Suprapubic skin (tissue), 4 donors: ENCODE results near the gene MCTP1. TPM values are rescaled to one million over a fixed set of nuclear protein-coding genes. Genes with fewer than 3 reads are reported as not detected.

ENCODE experiments used
- DNase-seq, 2 donors: peaks; one replicate each; pipeline ENCODE4 v3.0.0-alpha.2; 2019; ENCODE audit warnings: low spot score in 2 of 2
- H3K27ac ChIP-seq: fragments of 200-600 bp; sonication (generic); one replicate; pipeline ENCODE4 v1.5.1; 2019
- H3K27me3 ChIP-seq: fragments of 200-600 bp; sonication (generic); one replicate; pipeline ENCODE4 v1.5.1; 2019
- H3K36me3 ChIP-seq: fragments of 200-600 bp; sonication (generic); one replicate; pipeline ENCODE4 v1.5.1; 2019
- H3K4me1 ChIP-seq: fragments of 200-600 bp; sonication (generic); one replicate; pipeline ENCODE4 v1.5.1; 2019
- H3K4me3 ChIP-seq: fragments of 200-600 bp; sonication (generic); one replicate; pipeline ENCODE4 v1.5.1; 2019; ENCODE audit warnings: mild to moderate bottlenecking
- H3K9me3 ChIP-seq: fragments of 200-600 bp; sonication (generic); one replicate; pipeline ENCODE4 v1.5.1; 2019
- CTCF ChIP-seq, 2 donors: fragments of 200-600 bp in 1 of 2; fragments of 450-650 bp in 1 of 2; sonication (generic) in 1 of 2; IDR thresholded peaks; one replicate each; pipeline ENCODE4 v1.5.1; 2016 to 2019; ENCODE audit warnings: antibody characterized with exemption in 2 of 2, mild to moderate bottlenecking in 1 of 2, moderate library complexity in 1 of 2
- EP300 ChIP-seq: sonication (generic); formaldehyde crosslinking; IDR thresholded peaks from one replicate; pipeline ENCODE4 v1.6.1; 2017; ENCODE audit warnings: antibody characterized with exemption
- POLR2A ChIP-seq, 2 donors: fragments of 450-650 bp; IDR thresholded peaks; one replicate each; pipeline ENCODE4 v1.6.1; 2017; ENCODE audit warnings: antibody characterized with exemption in 2 of 2, mild to moderate bottlenecking in 2 of 2, moderate library complexity in 2 of 2
- POLR2AphosphoS5 ChIP-seq, 3 donors: sonication (generic); formaldehyde crosslinking; IDR thresholded peaks; one replicate each; pipeline ENCODE4 v1.6.1; 2017; ENCODE audit warnings: antibody characterized with exemption in 3 of 3
- WGBS: methylation state at CpG from one replicate; pipeline ENCODE4 v1.1.5; 2018; 5-methylcytosine and 5-hydroxymethylcytosine counted together
- total RNA-seq, 4 donors: library from RNA; depleted of rRNA; stranded (reverse); fragments of >200 nt; gene quantifications; one replicate each; pipeline ENCODE4 v1.1.0, GENCODE V29; 2016

The MCTP1 gene
- total RNA-seq, 4 donors from 2014 or later, result 5.0 to 19.1 (median 10.6) TPM

- DNase-seq, result no peak
- no peaks in the 10 kb centered on the region for H3K4me1 ChIP-seq
- no peaks in the 10 kb centered on the region for H3K9me3 ChIP-seq
- no peaks in the 10 kb centered on the region for H3K36me3 ChIP-seq
- peaks cover 2% of the 10 kb centered on the region for H3K27me3 ChIP-seq
- no peak overlapping the region for H3K4me3 ChIP-seq
- no peak for TF ChIP-seq EP300
- TF ChIP-seq POLR2AphosphoS5 (IDR thresholded peaks at IDR 0.05), result no peak
- no peak for TF ChIP-seq POLR2A (IDR thresholded peaks at IDR 0.05)
- TF ChIP-seq CTCF (IDR thresholded peaks at IDR 0.05), result no peak
- H3K27ac ChIP-seq, result no peak overlapping the region
These were observed 32.1 kb downstream of the MCTP1 start for GRCh38 chr5:95252801-95253200.

- Histone ChIP-seq H3K27ac (no peak overlapping the region), H3K4me1 (no peaks in the 10 kb centered on the region), H3K36me3 (no peaks in the 10 kb centered on the region), H3K9me3 (no peaks in the 10 kb centered on the region), H3K4me3 (no peak overlapping the region), H3K27me3 (peaks cover 2% of the 10 kb centered on the region)
- no peak for TF ChIP-seq POLR2A (IDR thresholded peaks at IDR 0.05)
- DNase-seq, result no peak
- 65% methylated on average over 3 of the region's 3 CpGs for WGBS
These were observed 33.7 kb downstream of the MCTP1 start for GRCh38 chr5:95251185-95251584.

GRCh38 chr5:95244479-95244878 lies 40.4 kb downstream of the MCTP1 start:
- H3K27me3 ChIP-seq, result no peaks in the 10 kb centered on the region
- H3K4me3 ChIP-seq, result no peak overlapping the region
- no peaks in the 10 kb centered on the region for H3K36me3 ChIP-seq
- TF ChIP-seq POLR2AphosphoS5 (IDR thresholded peaks at IDR 0.05) (no peak), POLR2A (IDR thresholded peaks at IDR 0.05) (no peak), EP300 (no peak), CTCF (IDR thresholded peaks at IDR 0.05) (no peak)
- no peak for DNase-seq
- H3K27ac ChIP-seq, result no peak overlapping the region
- H3K4me1 ChIP-seq, result no peaks in the 10 kb centered on the region
- H3K9me3 ChIP-seq, result no peaks in the 10 kb centered on the region
- 63% methylated on average over 5 of the region's 8 CpGs for WGBS

GRCh38 chr5:95241635-95242034 lies 43.3 kb downstream of the MCTP1 start:
- WGBS, result 62% methylated on average over 3 of the region's 3 CpGs
- no peaks in the 10 kb centered on the region for H3K27me3 ChIP-seq
- H3K36me3 ChIP-seq, result no peaks in the 10 kb centered on the region
- no peaks in the 10 kb centered on the region for H3K4me1 ChIP-seq
- H3K9me3 ChIP-seq, result no peaks in the 10 kb centered on the region
- H3K27ac ChIP-seq, result no peak overlapping the region
- no peak for TF ChIP-seq POLR2A (IDR thresholded peaks at IDR 0.05)
- no peak for TF ChIP-seq POLR2AphosphoS5 (IDR thresholded peaks at IDR 0.05)
- no peak for TF ChIP-seq EP300
- no peak for TF ChIP-seq CTCF (IDR thresholded peaks at IDR 0.05)
- DNase-seq, result no peak
- no peak overlapping the region for H3K4me3 ChIP-seq

- H3K27ac ChIP-seq, result no peak overlapping the region
- no peaks in the 10 kb centered on the region for H3K4me1 ChIP-seq
- no peaks in the 10 kb centered on the region for H3K36me3 ChIP-seq
- no peaks in the 10 kb centered on the region for H3K27me3 ChIP-seq
- no peak for DNase-seq
- H3K4me3 ChIP-seq, result no peak overlapping the region
- no peaks in the 10 kb centered on the region for H3K9me3 ChIP-seq
- TF ChIP-seq CTCF (IDR thresholded peaks at IDR 0.05) (no peak), EP300 (no peak), POLR2A (IDR thresholded peaks at IDR 0.05) (no peak), POLR2AphosphoS5 (IDR thresholded peaks at IDR 0.05) (no peak)
These were observed 43.7 kb downstream of the MCTP1 start for GRCh38 chr5:95241161-95241560.

GRCh38 chr5:95238560-95239325 lies 46.2 kb downstream of the MCTP1 start:
- TF ChIP-seq EP300 (no peak), CTCF (IDR thresholded peaks at IDR 0.05) (no peak), POLR2A (IDR thresholded peaks at IDR 0.05) (no peak), POLR2AphosphoS5 (IDR thresholded peaks at IDR 0.05) (no peak)
- no peaks in the 10 kb centered on the region for H3K4me1 ChIP-seq
- H3K27ac ChIP-seq, result no peak overlapping the region
- no peak overlapping the region for H3K4me3 ChIP-seq
- H3K36me3 ChIP-seq, result no peaks in the 10 kb centered on the region
- no peak for DNase-seq
- no peaks in the 10 kb centered on the region for H3K9me3 ChIP-seq
- WGBS, result 42% methylated on average over 10 of the region's 10 CpGs
- H3K27me3 ChIP-seq, result no peaks in the 10 kb centered on the region
